ENCODE measurements around the gene STAM. TPM values are rescaled to one million over a fixed set of nuclear protein-coding genes. Genes with fewer than 3 reads are reported as not detected.

The STAM gene
- total and polyA plus RNA-seq, 10 of the 15 experiments (the other 5 are each of a cell fraction or from before 2014, with no cell fraction given), result 8.8 to 15.9 (median 14.4) TPM

DNA sequence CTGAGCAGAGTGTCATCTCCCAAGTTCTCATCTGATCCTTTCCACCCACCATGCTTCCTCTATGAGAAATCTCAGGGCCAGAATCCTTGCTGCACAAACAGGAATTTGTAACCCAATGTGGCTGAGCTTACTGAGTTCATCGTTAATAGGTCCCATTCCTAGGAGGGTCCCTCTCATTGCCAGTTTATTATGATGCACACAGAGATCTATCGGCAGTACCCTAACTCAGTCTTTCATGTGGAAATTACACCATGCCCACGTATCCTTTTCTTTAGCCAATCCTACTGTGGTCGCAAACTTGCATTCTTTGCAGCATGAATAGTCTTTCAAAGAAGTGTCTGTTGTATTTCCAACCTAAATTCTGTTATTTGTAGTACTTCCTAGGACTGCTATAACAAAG is 120.2 kb downstream of the STAM start:
- CTCF ChIA-PET, result no interaction called here

More for the DNA sequence above, 120.2 kb downstream of the STAM start:
- FAIRE-seq (no peak), ATAC-seq (no peak), DNase-seq (ENCODE audit: low read depth, low spot score) (no peak)
- 28% methylated on average over 4 of the region's 4 CpGs for WGBS (ENCODE audit: insufficient coverage, insufficient replicate concordance, low lambda C conversion rate, missing lambda C conversion rate)
- Histone ChIP-seq H3K9ac (ENCODE audit: control insufficient read depth, insufficient read depth, low read length) (no peak overlapping the region), H3K79me2 (ENCODE audit: control insufficient read depth, insufficient read depth, low read length) (no peaks in the 10 kb centered on the region), H2AFZ (ENCODE audit: control insufficient read depth, low read depth, low read length) (no peak overlapping the region), H3K9me3 (replicated peaks; ENCODE audit: control insufficient read depth, insufficient read depth, low read length) (no peaks in the 10 kb centered on the region), H3K27ac (ENCODE audit: control insufficient read depth, insufficient read depth) (no peak overlapping the region), H3K27me3 (replicated peaks in 1 of 2; ENCODE audit: control insufficient read depth in 2 of 2, insufficient read depth in 2 of 2, low read length in 1 of 2) (no peaks in the 10 kb centered on the region; a peak in 1 of 4 replicates), H3K4me2 (ENCODE audit: control insufficient read depth, insufficient read depth) (no peak overlapping the region), H3K4me3 (no peak overlapping the region), H4K20me1 (ENCODE audit: control insufficient read depth, insufficient read depth) (no peaks in the 10 kb centered on the region), H3K4me1 (ENCODE audit: control insufficient read depth, insufficient read depth, low read length) (no peaks in the 10 kb centered on the region), H3K36me3 (ENCODE audit: control insufficient read depth in 2 of 2, insufficient read depth in 2 of 2, low read length in 1 of 2) (no peaks in the 10 kb centered on the region)
- ChIA-PET RAD21 (ENCODE audit: unreplicated experiment) (no interaction called here), POLR2A (no interaction called here), SMC1A (ENCODE audit: uncharacterized antibody, unreplicated experiment) (interaction anchor here (0.7 kb wide), 1 partner anchor 114 kb away, joined by 3 read pairs; no protein-coding TSS in a partner anchor)
- in situ Hi-C loops (cut with MboI) (no loop called here), intact Hi-C loops (cut with micrococcal nuclease; ENCODE audit: unreplicated experiment) (no loop called here)
- BruUV-seq (replicated peaks), result no TSS peak
- TF ChIP-seq MEF2B (IDR thresholded peaks at IDR 0.05; ENCODE audit: partially characterized antibody, poor library complexity, severe bottlenecking) (no peak), SUPT20H (IDR thresholded peaks at IDR 0.05; ENCODE audit: borderline replicate concordance, control insufficient read depth, low read depth, low read length) (no peak), HCFC1 (IDR thresholded peaks at IDR 0.05; ENCODE audit: low read length) (no peak), EED (IDR thresholded peaks at IDR 0.05; ENCODE audit: low read depth) (no peak), SP1 (IDR thresholded peaks at IDR 0.05; ENCODE audit: low read depth, low read length) (no peak), ASH2L (IDR thresholded peaks at IDR 0.05; ENCODE audit: borderline replicate concordance, low read depth) (no peak), SPI1 (IDR thresholded peaks at IDR 0.05; ENCODE audit: borderline replicate concordance, insufficient read depth, low read depth, low read length) (no peak), SIX5 (IDR thresholded peaks at IDR 0.05; ENCODE audit: low read depth, low read length, severe bottlenecking) (no peak), STAT1 (conservative IDR thresholded peaks at IDR 0.05) (no peak), CBFB (IDR thresholded peaks at IDR 0.05; ENCODE audit: low read depth) (no peak), FOS (IDR thresholded peaks at IDR 0.05; ENCODE audit: borderline replicate concordance, extremely low read depth, insufficient read length) (no peak)
- TF ChIP-seq, protein P1, sequence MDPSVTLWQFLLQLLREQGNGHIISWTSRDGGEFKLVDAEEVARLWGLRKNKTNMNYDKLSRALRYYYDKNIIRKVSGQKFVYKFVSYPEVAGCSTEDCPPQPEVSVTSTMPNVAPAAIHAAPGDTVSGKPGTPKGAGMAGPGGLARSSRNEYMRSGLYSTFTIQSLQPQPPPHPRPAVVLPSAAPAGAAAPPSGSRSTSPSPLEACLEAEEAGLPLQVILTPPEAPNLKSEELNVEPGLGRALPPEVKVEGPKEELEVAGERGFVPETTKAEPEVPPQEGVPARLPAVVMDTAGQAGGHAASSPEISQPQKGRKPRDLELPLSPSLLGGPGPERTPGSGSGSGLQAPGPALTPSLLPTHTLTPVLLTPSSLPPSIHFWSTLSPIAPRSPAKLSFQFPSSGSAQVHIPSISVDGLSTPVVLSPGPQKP (IDR thresholded peaks at IDR 0.05; ENCODE audit: low read depth, low read length), result no peak
- TF ChIP-seq, protein P2, sequence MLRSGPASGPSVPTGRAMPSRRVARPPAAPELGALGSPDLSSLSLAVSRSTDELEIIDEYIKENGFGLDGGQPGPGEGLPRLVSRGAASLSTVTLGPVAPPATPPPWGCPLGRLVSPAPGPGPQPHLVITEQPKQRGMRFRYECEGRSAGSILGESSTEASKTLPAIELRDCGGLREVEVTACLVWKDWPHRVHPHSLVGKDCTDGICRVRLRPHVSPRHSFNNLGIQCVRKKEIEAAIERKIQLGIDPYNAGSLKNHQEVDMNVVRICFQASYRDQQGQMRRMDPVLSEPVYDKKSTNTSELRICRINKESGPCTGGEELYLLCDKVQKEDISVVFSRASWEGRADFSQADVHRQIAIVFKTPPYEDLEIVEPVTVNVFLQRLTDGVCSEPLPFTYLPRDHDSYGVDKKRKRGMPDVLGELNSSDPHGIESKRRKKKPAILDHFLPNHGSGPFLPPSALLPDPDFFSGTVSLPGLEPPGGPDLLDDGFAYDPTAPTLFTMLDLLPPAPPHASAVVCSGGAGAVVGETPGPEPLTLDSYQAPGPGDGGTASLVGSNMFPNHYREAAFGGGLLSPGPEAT (IDR thresholded peaks at IDR 0.05; ENCODE audit: low read depth), result no peak
